Left lung (tissue), 10 donors: ENCODE data around the gene ABTB2. TPM values are rescaled to one million over a fixed set of nuclear protein-coding genes. Genes with fewer than 3 reads are reported as not detected.

ENCODE experiments used
- ATAC-seq: fragments of 200-7000 bp; cut with Tn5 transposase; one replicate; pipeline ENCODE4 v1.9.1; 2020; ENCODE audit warnings: moderate library complexity
- DNase-seq, 4 donors: peaks; one replicate each; pipeline ENCODE4 v3.0.0-alpha.2; 2013 to 2020
- H3K27ac ChIP-seq, 2 donors: fragments of 200-600 bp; sonication (generic) in 1 of 2; one replicate each; pipeline versions ENCODE4 v1.5.0 to v1.8.0; 2020 to 2021
- H3K27me3 ChIP-seq, 2 donors: fragments of 200-600 bp; sonication (generic) in 1 of 2; one replicate each; pipeline versions ENCODE4 v1.5.0 to v1.8.0; 2020 to 2021
- H3K36me3 ChIP-seq, 2 donors: fragments of 200-600 bp; sonication (generic) in 1 of 2; one replicate each; pipeline versions ENCODE4 v1.5.0 to v1.8.0; 2020 to 2021
- H3K4me1 ChIP-seq, 2 donors: fragments of 200-600 bp; one replicate each; pipeline ENCODE4 v1.8.0; 2021
- H3K4me3 ChIP-seq, 2 donors: fragments of 200-600 bp; sonication (generic) in 1 of 2; one replicate each; pipeline versions ENCODE4 v1.5.0 to v1.8.0; 2020 to 2021; ENCODE audit warnings: mild to moderate bottlenecking in 1 of 2
- H3K9me3 ChIP-seq, 2 donors: fragments of 200-600 bp; sonication (generic) in 1 of 2; one replicate each; pipeline versions ENCODE4 v1.5.0 to v1.8.0; 2020 to 2021
- CTCF ChIP-seq, 2 donors: fragments of 200-600 bp; sonication (generic) in 1 of 2; IDR thresholded peaks; one replicate each; pipeline versions ENCODE4 v1.5.0 to v1.8.0; 2021; ENCODE audit warnings: antibody characterized with exemption in 2 of 2
- intact Hi-C, 2 donors: fragments of 100-400 bp; cut with DNase I; formaldehyde crosslinking; loops; one replicate each; pipeline versions ENCODE4 v1.11.2 to v1.14.2; 2022
- polyA plus RNA-seq, 6 donors: library from polyadenylated mRNA; unstranded; fragments of 120-200 nt; gene quantifications; one replicate each; pipeline ENCODE4 v1.2.1, GENCODE V29; 2013; ENCODE audit not compliant: insufficient read length in 6 of 6
- total RNA-seq, 2 donors: library from RNA; stranded (reverse); fragmentation: NEBNext Ultra II Directional; extraction: Animal tissue kit (Norgen Biotek cat#: 25700); gene quantifications; one replicate each; pipeline ENCODE4 v1.2.1, GENCODE V29; 2021
- donor health status: DM: no; HTN: yes; CAD: no.
- donor health status: DM: no; HTN: no; CAD: no.

ABTB2 gene
- total and polyA plus RNA-seq, 8 donors = 2.4 to 6.9 (median 4.8) TPM

GRCh38 chr11:34337016-34337415, 20.8 kb downstream of the ABTB2 start:
- Histone ChIP-seq H3K27ac (no peak overlapping the region), H3K9me3 (no peaks in the 10 kb centered on the region), H3K4me1 (peaks cover 0 to 35% of the 10 kb centered on the region in 2 donors), H3K27me3 (no peaks in the 10 kb centered on the region), H3K36me3 (no peaks in the 10 kb centered on the region), H3K4me3 (no peak overlapping the region)
- ATAC-seq (no peak), DNase-seq (no peak)
- TF ChIP-seq CTCF (IDR thresholded peaks at IDR 0.05) = no peak
- intact Hi-C loops = no loop called here

- H3K4me3 ChIP-seq = no peak overlapping the region
- peaks cover 0 to 30% of the 10 kb centered on the region in 2 donors for H3K4me1 ChIP-seq
- no peak overlapping the region for H3K27ac ChIP-seq
- no peaks in the 10 kb centered on the region for H3K27me3 ChIP-seq
- no peak for TF ChIP-seq CTCF (IDR thresholded peaks at IDR 0.05)
- intact Hi-C loops = no loop called here
- ATAC-seq (no peak), DNase-seq (no peak)
- H3K36me3 ChIP-seq = no peaks in the 10 kb centered on the region
- no peaks in the 10 kb centered on the region for H3K9me3 ChIP-seq
Measured at GRCh38 chr11:34335801-34336200, 22.0 kb downstream of the ABTB2 start.

GRCh38 chr11:34335331-34335730, 22.5 kb downstream of the ABTB2 start:
- H3K27ac ChIP-seq = no peak overlapping the region
- peaks cover 0 to 30% of the 10 kb centered on the region in 2 donors for H3K4me1 ChIP-seq
- ATAC-seq (no peak), DNase-seq (no peak)
- H3K27me3 ChIP-seq = no peaks in the 10 kb centered on the region
- no peak for TF ChIP-seq CTCF (IDR thresholded peaks at IDR 0.05)
- H3K4me3 ChIP-seq = no peak overlapping the region
- H3K9me3 ChIP-seq = no peaks in the 10 kb centered on the region
- intact Hi-C loops = no loop called here
- H3K36me3 ChIP-seq = no peaks in the 10 kb centered on the region

GRCh38 chr11:34333787-34334186, 24.0 kb downstream of the ABTB2 start:
- intact Hi-C loops = no loop called here
- ATAC-seq (no peak), DNase-seq (no peak)
- no peaks in the 10 kb centered on the region for H3K27me3 ChIP-seq
- peaks cover 0 to 14% of the 10 kb centered on the region in 2 donors for H3K4me1 ChIP-seq
- no peak overlapping the region for H3K27ac ChIP-seq
- H3K4me3 ChIP-seq = no peak overlapping the region
- no peaks in the 10 kb centered on the region for H3K9me3 ChIP-seq
- H3K36me3 ChIP-seq = no peaks in the 10 kb centered on the region
- TF ChIP-seq CTCF (IDR thresholded peaks at IDR 0.05) = no peak

GRCh38 chr11:34332524-34332923, 25.3 kb downstream of the ABTB2 start:
- Histone ChIP-seq H3K36me3 (no peaks in the 10 kb centered on the region), H3K4me1 (peaks cover 7 to 8% of the 10 kb centered on the region in 2 donors), H3K4me3 (no peak overlapping the region), H3K9me3 (no peaks in the 10 kb centered on the region), H3K27me3 (no peaks in the 10 kb centered on the region), H3K27ac (no peak overlapping the region)
- intact Hi-C loops = no loop called here
- no peak for ATAC-seq
- peak in 1 of 4 donors; percentile 64 for DNase-seq
- TF ChIP-seq CTCF (IDR thresholded peaks at IDR 0.05) = no peak
